Tibial nerve (tissue), 4 donors: ENCODE measurements around the gene FAM25A.

Source experiments
- EP300 ChIP-seq, 2 donors: sonication (generic); formaldehyde crosslinking; IDR thresholded peaks; one replicate each; pipeline ENCODE4 v1.6.1; 2017; ENCODE audit warnings: antibody characterized with exemption in 2 of 2, mild to moderate bottlenecking in 1 of 2
- POLR2A ChIP-seq, 2 donors: fragments of 450-650 bp; IDR thresholded peaks; one replicate each; pipeline ENCODE4 v1.6.1; 2017; ENCODE audit warnings: antibody characterized with exemption in 2 of 2, mild to moderate bottlenecking in 2 of 2, moderate library complexity in 2 of 2
- TF ChIP-seq, protein P1 (sequence below), 5 experiments: fragments of 200-600 bp in 3 of 5; fragments of 450-650 bp in 2 of 5; sonication (generic) in 3 of 5; IDR thresholded peaks; one replicate each; pipeline ENCODE4 v1.5.1; 2016 to 2019; ENCODE audit warnings: antibody characterized with exemption in 5 of 5, mild to moderate bottlenecking in 3 of 5, moderate library complexity in 2 of 5

DNA sequence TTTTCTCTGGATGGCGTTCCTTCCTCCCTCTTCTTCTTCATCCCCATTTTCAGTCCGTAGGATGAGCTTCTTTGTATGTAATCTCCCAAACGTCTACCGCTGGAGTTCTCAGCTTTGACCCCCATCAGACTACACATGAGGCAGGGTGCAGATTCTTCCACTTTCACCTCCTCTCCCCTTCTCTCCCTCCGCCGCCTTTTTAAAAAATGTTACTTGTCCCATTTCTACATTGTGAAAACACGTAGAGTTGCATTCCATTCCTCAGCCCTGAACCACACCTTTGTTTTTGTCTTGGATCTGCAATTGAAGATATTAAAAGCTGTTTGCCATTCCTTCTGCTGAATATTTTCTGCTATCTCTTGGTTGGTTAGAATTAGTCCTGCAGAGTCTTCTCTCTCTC is 45.6 kb upstream of the FAM25A start:
- TF ChIP-seq, protein P1, sequence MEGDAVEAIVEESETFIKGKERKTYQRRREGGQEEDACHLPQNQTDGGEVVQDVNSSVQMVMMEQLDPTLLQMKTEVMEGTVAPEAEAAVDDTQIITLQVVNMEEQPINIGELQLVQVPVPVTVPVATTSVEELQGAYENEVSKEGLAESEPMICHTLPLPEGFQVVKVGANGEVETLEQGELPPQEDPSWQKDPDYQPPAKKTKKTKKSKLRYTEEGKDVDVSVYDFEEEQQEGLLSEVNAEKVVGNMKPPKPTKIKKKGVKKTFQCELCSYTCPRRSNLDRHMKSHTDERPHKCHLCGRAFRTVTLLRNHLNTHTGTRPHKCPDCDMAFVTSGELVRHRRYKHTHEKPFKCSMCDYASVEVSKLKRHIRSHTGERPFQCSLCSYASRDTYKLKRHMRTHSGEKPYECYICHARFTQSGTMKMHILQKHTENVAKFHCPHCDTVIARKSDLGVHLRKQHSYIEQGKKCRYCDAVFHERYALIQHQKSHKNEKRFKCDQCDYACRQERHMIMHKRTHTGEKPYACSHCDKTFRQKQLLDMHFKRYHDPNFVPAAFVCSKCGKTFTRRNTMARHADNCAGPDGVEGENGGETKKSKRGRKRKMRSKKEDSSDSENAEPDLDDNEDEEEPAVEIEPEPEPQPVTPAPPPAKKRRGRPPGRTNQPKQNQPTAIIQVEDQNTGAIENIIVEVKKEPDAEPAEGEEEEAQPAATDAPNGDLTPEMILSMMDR (IDR thresholded peaks at IDR 0.05) = no peak
- no peak for TF ChIP-seq POLR2A (IDR thresholded peaks at IDR 0.05)
- peak in 1 of 2 donors; percentile 31 for TF ChIP-seq EP300 (IDR thresholded peaks at IDR 0.05)
